Endothelial cell of umbilical vein (primary cell): Measurements from ENCODE around the gene TBC1D19. TPM values are rescaled to one million over a fixed set of nuclear protein-coding genes. Genes with fewer than 3 reads are reported as not detected.

ENCODE experiments used
- BruUV-seq: library from RNA; stranded (reverse); fragments of 400-500 nt; replicated peaks from 2 replicates; lab custom pipeline; 2021; lab: Mats Ljungman, UMichigan
- CTCF ChIA-PET: fragments of 300-600, 350-600 bp; sonication (Branson Sonifier 250); formaldehyde crosslinking; loops from one replicate; lab custom pipeline; 2021; ENCODE audit warnings: antibody characterized with exemption, inconsistent platforms; lab: Charles Lee
- POLR2A ChIA-PET: fragments of 300-600, 350-600 bp; sonication (Branson Sonifier 250); formaldehyde crosslinking; loops from one replicate; lab custom pipeline; 2021; ENCODE audit warnings: antibody characterized with exemption, inconsistent platforms; lab: Charles Lee
- DNase-seq: peaks from one replicate; pipeline ENCODE4 v3.0.0-alpha.2; 2011; ENCODE audit warnings: low read depth, low spot score
- FAIRE-seq: peaks from 2 replicates; lab custom pipeline; 2011; peaks lifted over from hg19 to GRCh38; lab: Jason Lieb, UNC
- H2AFZ ChIP-seq: 2 replicates; pipeline ENCODE4 v1.6.0; 2012; ENCODE audit warnings: low read depth, low read length, control low read depth, inconsistent platforms
- H3K27ac ChIP-seq: 2 replicates; pipeline ENCODE4 v1.5.1; 2011; ENCODE audit warnings: low read depth, mild to moderate bottlenecking, control low read depth, low read length, moderate library complexity; ENCODE audit not compliant: insufficient read depth
- H3K27me3 ChIP-seq, 2 experiments: 2 replicates each; pipeline versions ENCODE4 v1.6.0 to v1.6.1; 2011; ENCODE audit warnings: low read length in 2 of 2, mixed read lengths in 1 of 2; ENCODE audit not compliant: control insufficient read depth in 2 of 2, insufficient read depth in 2 of 2
- H3K36me3 ChIP-seq, 2 experiments: 2 replicates in 1 of 2; 3 replicates in 1 of 2; pipeline ENCODE4 v1.5.1; 2011; ENCODE audit warnings: low read length in 2 of 2, mild to moderate bottlenecking in 1 of 2, moderate library complexity in 1 of 2; ENCODE audit not compliant: control insufficient read depth in 2 of 2, insufficient read depth in 2 of 2; ENCODE audit errors: extremely low read depth in 1 of 2
- H3K4me1 ChIP-seq: 3 replicates; pipeline ENCODE4 v1.5.1; 2011; ENCODE audit warnings: mild to moderate bottlenecking, low read length; ENCODE audit not compliant: control insufficient read depth, insufficient read depth; ENCODE audit errors: extremely low read depth
- H3K4me2 ChIP-seq: 2 replicates; pipeline ENCODE4 v1.6.1; 2011; ENCODE audit warnings: low read length, control low read depth, mixed read lengths; ENCODE audit not compliant: insufficient read depth
- H3K4me3 ChIP-seq, 3 experiments: fragments of 200-600 bp in 1 of 3; sonication (generic), shearing (Covaris generic) in 1 of 3; replicated peaks in 1 of 3; 2 replicates each; pipeline ENCODE4 v1.5.1; 2011 to 2016; ENCODE audit warnings: control low read depth in 3 of 3, low read length in 3 of 3, mild to moderate bottlenecking in 2 of 3, inconsistent platforms in 1 of 3, low read depth in 1 of 3, moderate library complexity in 1 of 3; ENCODE audit not compliant: insufficient read depth in 1 of 3
- H3K79me2 ChIP-seq: 2 replicates; pipeline ENCODE4 v1.6.0; 2012; ENCODE audit warnings: low read length, inconsistent platforms; ENCODE audit not compliant: control insufficient read depth, insufficient read depth
- H3K9ac ChIP-seq: replicated peaks from 2 replicates; pipeline ENCODE3; 2011; ENCODE audit warnings: low read length, control low read depth; ENCODE audit not compliant: insufficient read depth; ENCODE audit errors: extremely low read depth
- H3K9me1 ChIP-seq: replicated peaks from 3 replicates; pipeline ENCODE4 v1.6.0; 2011; ENCODE audit warnings: mild to moderate bottlenecking, low read length; ENCODE audit not compliant: control insufficient read depth, insufficient read depth; ENCODE audit errors: extremely low read depth
- H3K9me3 ChIP-seq: replicated peaks from 2 replicates; pipeline ENCODE4 v1.5.1; 2012; ENCODE audit warnings: low read length, inconsistent platforms; ENCODE audit not compliant: control insufficient read depth, insufficient read depth
- H4K20me1 ChIP-seq: replicated peaks from 2 replicates; pipeline ENCODE3; 2011; ENCODE audit warnings: mild to moderate bottlenecking, low read length; ENCODE audit not compliant: control insufficient read depth, insufficient read depth; ENCODE audit errors: extremely low read depth
- EZH2 ChIP-seq: IDR thresholded peaks from 2 replicates; pipeline ENCODE4 v1.6.1; 2012; ENCODE audit warnings: borderline replicate concordance, low read depth, mild to moderate bottlenecking, moderate library complexity, low read length, inconsistent platforms; ENCODE audit not compliant: severe bottlenecking
- FOS ChIP-seq: IDR thresholded peaks from 2 replicates; pipeline ENCODE4 v1.6.1; 2011; ENCODE audit warnings: mild to moderate bottlenecking, low read length, moderate library complexity, borderline replicate concordance; ENCODE audit not compliant: insufficient read depth
- GATA2 ChIP-seq: IDR thresholded peaks from 2 replicates; pipeline ENCODE4 v1.7.0; 2011; ENCODE audit warnings: low read depth, mild to moderate bottlenecking, moderate library complexity, mixed read lengths, low read length; ENCODE audit not compliant: insufficient read length, insufficient read depth
- JUN ChIP-seq: IDR thresholded peaks from 2 replicates; pipeline ENCODE4 v1.6.1; 2011; ENCODE audit warnings: borderline replicate concordance, low read depth; ENCODE audit not compliant: insufficient read length, insufficient read depth
- MYC ChIP-seq: IDR thresholded peaks from one replicate; pipeline ENCODE4 v1.6.1; 2011; ENCODE audit warnings: mild to moderate bottlenecking, low read depth, low read length
- POLR2A ChIP-seq: IDR thresholded peaks from 2 replicates; pipeline ENCODE4 v1.6.1; 2012; ENCODE audit warnings: low read depth, mild to moderate bottlenecking, control low read depth, low read length
- POLR2AphosphoS5 ChIP-seq: IDR thresholded peaks from 2 replicates; pipeline ENCODE4 v1.6.1; 2012; ENCODE audit warnings: low read depth, mild to moderate bottlenecking, control low read depth, low read length, moderate library complexity; ENCODE audit not compliant: insufficient read depth
- dilution Hi-C: fragments of 300-500 bp; cut with MboI; formaldehyde crosslinking; loops from one replicate; pipeline ENCODE4 v1.15.0; 2019; ENCODE audit warnings: low sequenced_read_pairs; ENCODE audit not compliant: extremely low pct_ligation_motif_present
- intact Hi-C: fragments of 100-400 bp; cut with micrococcal nuclease; formaldehyde crosslinking; loops from one replicate; pipeline ENCODE4 v1.10.0; 2022
- polyA plus RNA-seq, 4 experiments: library from polyadenylated mRNA; depleted of rRNA in 3 of 4; stranded (reverse) in 3 of 4; unstranded in 1 of 4; fragments of >200 nt; gene quantifications; 2 replicates each; pipeline versions ENCODE4 v1.2.1 to v1.2.3, GENCODE V29; 2011 to 2012; ENCODE audit warnings: missing spikeins in 1 of 4
- total RNA-seq: library from RNA; stranded (reverse); gene quantifications from 2 replicates; pipeline ENCODE4 v1.2.3, GENCODE V29; 2021
- TF ChIP-seq, protein P1 (sequence below): IDR thresholded peaks from 2 replicates; pipeline ENCODE4 v1.6.1; 2011; ENCODE audit not compliant: insufficient read depth, insufficient read length
- TF ChIP-seq, protein P2 (sequence below), 2 donors: IDR thresholded peaks; 1 replicate in 1 of 2; 2 replicates in 1 of 2; pipeline ENCODE4 v1.5.1; 2011; ENCODE audit warnings: low read length in 2 of 2, mild to moderate bottlenecking in 2 of 2, moderate library complexity in 2 of 2, control low read depth in 1 of 2, inconsistent platforms in 1 of 2, low read depth in 1 of 2; ENCODE audit not compliant: insufficient read depth in 1 of 2; ENCODE audit errors: extremely low read depth in 1 of 2

Gene TBC1D19
- total and polyA plus RNA-seq, 2 donors (not counting 3 experiments of a cell fraction or from before 2014, with no cell fraction given), result 4.4 to 5.9 TPM

DNA sequence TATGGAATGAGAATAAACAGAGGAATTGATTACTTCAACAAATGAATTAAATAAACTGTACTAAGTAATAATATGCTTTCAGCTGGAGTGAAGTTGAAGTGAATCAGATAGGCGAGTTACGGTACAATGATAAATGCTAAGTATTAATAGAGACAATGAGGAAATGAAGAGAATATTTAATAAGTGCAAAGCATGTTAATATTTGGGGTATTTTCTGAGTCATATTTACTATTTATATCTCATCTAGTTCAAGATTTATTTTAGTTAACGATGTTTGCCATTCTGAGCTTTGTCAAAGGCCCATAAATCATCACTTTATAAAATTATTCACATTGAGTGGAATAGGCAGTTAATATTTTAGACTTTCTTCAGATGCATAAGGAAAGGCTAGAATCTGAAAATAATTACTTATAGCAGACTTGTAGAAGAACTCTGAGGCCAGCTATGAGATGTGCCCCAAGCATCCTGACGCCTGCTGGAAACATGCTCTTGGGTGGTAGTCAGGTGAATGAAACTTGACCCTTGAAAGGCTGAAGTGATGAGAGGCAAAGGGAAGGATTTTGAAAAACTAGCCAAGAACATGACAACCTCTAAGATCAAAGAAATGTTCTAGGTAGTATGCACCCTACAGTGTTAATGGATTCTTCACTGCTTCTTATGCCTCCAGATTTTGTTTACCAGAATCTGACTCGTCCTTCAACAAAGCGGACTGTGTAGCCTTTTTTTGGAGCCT, 142.9 kb downstream of the TBC1D19 start:
- DNase-seq (no peak), FAIRE-seq (peak; percentile 12)
- H2AFZ ChIP-seq, result no peak overlapping the region
- no TSS peak for BruUV-seq
- H3K4me1 ChIP-seq, result no peaks in the 10 kb centered on the region
- H3K27me3 ChIP-seq, result no peaks in the 10 kb centered on the region
- ChIA-PET POLR2A (no interaction called here), CTCF (interaction anchor here (0.8 kb wide), 1 partner anchor 283 kb away, joined by 3 read pairs; no protein-coding TSS in a partner anchor)
- H3K4me3 ChIP-seq, result no peak overlapping the region
- no peaks in the 10 kb centered on the region for H3K9me3 ChIP-seq
- H3K4me2 ChIP-seq, result no peak overlapping the region
- H3K79me2 ChIP-seq, result no peaks in the 10 kb centered on the region
- H3K36me3 ChIP-seq, result no peaks in the 10 kb centered on the region
- intact Hi-C loops (no loop called here), dilution Hi-C loops (no loop called here)
- H4K20me1 ChIP-seq, result no peaks in the 10 kb centered on the region
- TF ChIP-seq FOS, result no peak
- no peak for TF ChIP-seq POLR2AphosphoS5
- TF ChIP-seq JUN, result no peak
- no peak for TF ChIP-seq EZH2
- H3K9ac ChIP-seq, result no peak overlapping the region
- no peak overlapping the region for H3K27ac ChIP-seq
- H3K9me1 ChIP-seq, result no peaks in the 10 kb centered on the region

DNA sequence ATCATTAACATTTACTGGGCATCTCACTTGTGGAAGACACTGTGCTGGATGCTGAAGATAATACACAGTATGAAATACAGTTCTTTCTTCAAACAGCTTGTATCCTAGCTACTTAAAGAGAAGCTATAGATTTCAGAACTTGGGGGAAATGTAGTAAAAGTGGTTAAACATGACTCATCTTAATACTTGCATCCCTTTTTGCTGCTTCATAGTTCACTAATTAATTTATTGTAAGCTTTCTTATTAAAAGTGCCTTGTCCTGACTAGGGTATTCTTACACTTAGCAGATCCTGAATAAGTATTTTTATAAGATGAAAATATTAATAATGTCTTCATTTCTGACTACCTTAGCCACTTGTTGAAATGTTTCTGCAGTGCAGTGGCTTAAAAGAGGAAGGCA, 144.0 kb downstream of the TBC1D19 start:
- no TSS peak for BruUV-seq
- no peak overlapping the region for H3K4me2 ChIP-seq
- H3K36me3 ChIP-seq, result no peaks in the 10 kb centered on the region
- ChIA-PET CTCF (interaction anchor here (0.8 to 1.0 kb wide), 2 partner anchors 269 to 282 kb away, joined by 3 read pairs; no protein-coding TSS in a partner anchor), POLR2A (no interaction called here)
- FAIRE-seq (no peak), DNase-seq (no peak)
- intact Hi-C loops, result no loop called here
- no peak overlapping the region for H2AFZ ChIP-seq
- no peak overlapping the region for H3K4me3 ChIP-seq
- no peaks in the 10 kb centered on the region for H3K4me1 ChIP-seq
- no peak overlapping the region for H3K9ac ChIP-seq
- TF ChIP-seq POLR2AphosphoS5, result no peak
- no peak for TF ChIP-seq JUN
- TF ChIP-seq FOS, result no peak
- TF ChIP-seq POLR2A, result no peak
- TF ChIP-seq MYC, result no peak
- TF ChIP-seq EZH2, result no peak
- TF ChIP-seq GATA2, result no peak
- TF ChIP-seq, protein P1, sequence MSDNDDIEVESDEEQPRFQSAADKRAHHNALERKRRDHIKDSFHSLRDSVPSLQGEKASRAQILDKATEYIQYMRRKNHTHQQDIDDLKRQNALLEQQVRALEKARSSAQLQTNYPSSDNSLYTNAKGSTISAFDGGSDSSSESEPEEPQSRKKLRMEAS, result no peak
- TF ChIP-seq, protein P2, sequence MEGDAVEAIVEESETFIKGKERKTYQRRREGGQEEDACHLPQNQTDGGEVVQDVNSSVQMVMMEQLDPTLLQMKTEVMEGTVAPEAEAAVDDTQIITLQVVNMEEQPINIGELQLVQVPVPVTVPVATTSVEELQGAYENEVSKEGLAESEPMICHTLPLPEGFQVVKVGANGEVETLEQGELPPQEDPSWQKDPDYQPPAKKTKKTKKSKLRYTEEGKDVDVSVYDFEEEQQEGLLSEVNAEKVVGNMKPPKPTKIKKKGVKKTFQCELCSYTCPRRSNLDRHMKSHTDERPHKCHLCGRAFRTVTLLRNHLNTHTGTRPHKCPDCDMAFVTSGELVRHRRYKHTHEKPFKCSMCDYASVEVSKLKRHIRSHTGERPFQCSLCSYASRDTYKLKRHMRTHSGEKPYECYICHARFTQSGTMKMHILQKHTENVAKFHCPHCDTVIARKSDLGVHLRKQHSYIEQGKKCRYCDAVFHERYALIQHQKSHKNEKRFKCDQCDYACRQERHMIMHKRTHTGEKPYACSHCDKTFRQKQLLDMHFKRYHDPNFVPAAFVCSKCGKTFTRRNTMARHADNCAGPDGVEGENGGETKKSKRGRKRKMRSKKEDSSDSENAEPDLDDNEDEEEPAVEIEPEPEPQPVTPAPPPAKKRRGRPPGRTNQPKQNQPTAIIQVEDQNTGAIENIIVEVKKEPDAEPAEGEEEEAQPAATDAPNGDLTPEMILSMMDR (IDR thresholded peaks at IDR 0.05; ENCODE audit: extremely low read depth in 1 of 2, insufficient read depth in 1 of 2, low read depth in 1 of 2, low read length in 2 of 2), result no peak
- no peak overlapping the region for H3K27ac ChIP-seq
- dilution Hi-C loops, result no loop called here
- H4K20me1 ChIP-seq, result no peaks in the 10 kb centered on the region
- H3K27me3 ChIP-seq, result no peaks in the 10 kb centered on the region
- H3K9me3 ChIP-seq, result no peaks in the 10 kb centered on the region
- no peaks in the 10 kb centered on the region for H3K79me2 ChIP-seq
- H3K9me1 ChIP-seq, result no peaks in the 10 kb centered on the region
